GM06990 (cell line): Measurements from ENCODE around the gene ZNF550.
A peak's percentile ranks its signal among the peaks of the same experiment; 100 is the strongest.
"Not testable (repeated sequence)": the region's sequence is repeated elsewhere in the genome, so short reads cannot be mapped to it uniquely, and the experiment has no call there.

Experiments used
- DNase-seq: peaks from one replicate; pipeline ENCODE4 v3.0.0-alpha.2; 2011; ENCODE audit not compliant: insufficient read length; ENCODE audit errors: extremely low read depth
- H3K27me3 ChIP-seq: replicated peaks from 2 replicates; pipeline ENCODE4 v1.6.0; 2011; ENCODE audit warnings: low read length; ENCODE audit not compliant: control insufficient read depth, insufficient read depth
- H3K36me3 ChIP-seq: 2 replicates; pipeline ENCODE4 v1.5.1; 2011; ENCODE audit warnings: low read length; ENCODE audit not compliant: control insufficient read depth, insufficient read depth
- H3K4me3 ChIP-seq: replicated peaks from 2 replicates; pipeline ENCODE4 v1.5.1; 2011; ENCODE audit warnings: low read depth, mild to moderate bottlenecking, control low read depth, low read length
- CTCF ChIP-seq: IDR thresholded peaks from 2 replicates; pipeline ENCODE4 v1.5.1; 2011; ENCODE audit warnings: low read length, control low read depth, mild to moderate bottlenecking, inconsistent platforms; ENCODE audit not compliant: insufficient read depth, poor library complexity, severe bottlenecking

The ZNF550 gene

DNA sequence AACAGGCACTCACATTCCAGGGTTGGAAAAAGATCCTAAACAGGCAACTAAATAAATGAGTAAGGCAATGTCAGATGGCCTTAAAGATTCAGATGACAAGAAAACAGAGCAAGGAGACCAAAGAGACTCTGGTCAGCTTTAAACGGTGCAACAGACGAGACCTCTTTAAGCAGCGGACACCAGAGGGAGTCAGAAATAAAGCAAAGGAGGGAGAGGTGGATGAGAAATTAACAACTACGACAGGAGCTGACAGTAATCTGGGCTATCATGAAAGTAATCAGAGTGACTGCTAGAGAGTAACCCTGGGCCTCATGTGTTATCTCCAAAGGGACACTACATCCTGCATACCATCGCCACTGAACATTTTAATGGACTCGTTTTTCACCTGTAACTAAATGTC is 1.1 kb downstream of the ZNF550 start:
- no peak for DNase-seq
- Histone ChIP-seq H3K4me3 (peak overlapping the region; percentile 94), H3K27me3 (no peaks in the 10 kb centered on the region), H3K36me3 (peaks cover 11% of the 10 kb centered on the region)
- no peak for TF ChIP-seq CTCF

DNA sequence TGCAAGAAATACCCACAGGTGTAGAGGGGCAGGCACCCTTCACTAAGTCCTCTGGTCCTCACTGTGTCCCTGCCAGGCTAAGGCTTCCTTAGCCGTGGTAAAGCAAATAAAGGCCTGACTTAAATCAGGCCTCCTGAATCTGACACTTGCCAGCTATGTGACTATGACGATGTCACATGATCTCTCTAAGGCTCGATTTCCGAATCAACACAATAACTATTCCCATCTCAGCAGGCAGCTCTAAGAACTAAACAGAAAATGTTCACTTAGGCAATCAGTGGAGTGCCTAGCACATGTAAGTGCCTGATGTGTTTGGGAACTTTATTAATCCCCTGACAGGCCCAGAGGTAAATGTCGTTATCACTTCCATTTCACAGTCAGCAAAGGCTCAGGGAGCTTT is 2.0 kb downstream of the ZNF550 start:
- no peaks in the 10 kb centered on the region for H3K27me3 ChIP-seq
- H3K36me3 ChIP-seq = peaks cover 11% of the 10 kb centered on the region
- no peak for TF ChIP-seq CTCF
- DNase-seq = no peak
- H3K4me3 ChIP-seq = no peak overlapping the region

- DNase-seq = no peak
- Histone ChIP-seq H3K4me3 (no peak overlapping the region), H3K27me3 (no peaks in the 10 kb centered on the region), H3K36me3 (peaks cover 33% of the 10 kb centered on the region)
- TF ChIP-seq CTCF = no peak
These were observed 7.2 kb downstream of the ZNF550 start for GRCh38 chr19:57552432-57552831.

- no peak for TF ChIP-seq CTCF
- DNase-seq = no peak
- no peak overlapping the region for H3K4me3 ChIP-seq
- H3K27me3 ChIP-seq = no peaks in the 10 kb centered on the region
- H3K36me3 ChIP-seq = peaks cover 28% of the 10 kb centered on the region
These were observed 13.2 kb downstream of the ZNF550 start for GRCh38 chr19:57546513-57546912.

DNA sequence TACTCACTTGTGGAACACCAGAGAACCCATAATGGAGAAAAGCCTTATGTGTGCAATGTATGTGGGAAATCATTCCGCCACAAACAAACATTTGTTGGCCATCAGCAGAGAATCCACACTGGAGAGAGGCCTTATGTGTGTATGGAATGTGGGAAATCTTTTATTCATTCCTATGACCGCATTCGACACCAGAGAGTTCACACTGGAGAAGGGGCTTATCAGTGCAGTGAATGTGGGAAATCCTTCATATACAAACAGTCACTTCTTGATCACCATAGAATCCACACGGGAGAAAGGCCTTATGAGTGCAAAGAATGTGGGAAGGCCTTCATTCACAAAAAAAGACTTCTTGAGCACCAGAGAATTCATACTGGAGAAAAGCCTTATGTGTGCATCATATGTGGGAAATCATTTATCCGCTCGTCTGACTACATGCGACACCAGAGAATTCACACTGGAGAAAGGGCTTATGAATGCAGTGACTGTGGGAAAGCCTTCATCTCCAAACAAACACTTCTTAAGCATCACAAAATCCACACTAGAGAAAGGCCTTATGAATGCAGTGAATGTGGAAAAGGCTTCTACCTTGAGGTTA is 21.6 kb downstream of the ZNF550 start:
- no peak for DNase-seq
- no peaks in the 10 kb centered on the region for H3K27me3 ChIP-seq
- H3K4me3 ChIP-seq = no peak overlapping the region
- no peak for TF ChIP-seq CTCF
- H3K36me3 ChIP-seq = peaks cover 17% of the 10 kb centered on the region

- peak within 1 kb of the TSS; percentile 90 for H3K4me3 ChIP-seq
- H3K36me3 ChIP-seq = no peaks in the 10 kb centered on the region; the same call in none of the 2 replicates
- no peak for TF ChIP-seq CTCF
- peak; percentile 92 for DNase-seq
- H3K27me3 ChIP-seq = no peaks in the 10 kb centered on the region
These were observed 32.4 kb downstream of the ZNF550 start, which contains the start of gene ZNF549 for GRCh38 chr19:57527136-57527881. Gene ZNF549, plus strand, starts transcription at chr19:57527356. Its CDS starts 218 bp downstream, at chr19:57527574.

- H3K36me3 ChIP-seq, H3K27me3 ChIP-seq, DNase-seq, H3K4me3 ChIP-seq: not testable (repeated sequence)
These were observed 41.6 kb downstream of the ZNF550 start for GRCh38 chr19:57518021-57518420.
